NCI-H524 (cell line): ENCODE data around the gene RNF187.
A peak's percentile ranks its signal among the peaks of the same experiment; 100 is the strongest.
"Not testable (repeated sequence)": the region's sequence is repeated elsewhere in the genome, so short reads cannot be mapped to it uniquely, and the experiment has no call there.

ENCODE experiments used
- DNase-seq, 2 experiments: peaks; one replicate each; lab custom pipeline; 2025; lab: John Stamatoyannopoulos, UW

RNF187 gene

DNA sequence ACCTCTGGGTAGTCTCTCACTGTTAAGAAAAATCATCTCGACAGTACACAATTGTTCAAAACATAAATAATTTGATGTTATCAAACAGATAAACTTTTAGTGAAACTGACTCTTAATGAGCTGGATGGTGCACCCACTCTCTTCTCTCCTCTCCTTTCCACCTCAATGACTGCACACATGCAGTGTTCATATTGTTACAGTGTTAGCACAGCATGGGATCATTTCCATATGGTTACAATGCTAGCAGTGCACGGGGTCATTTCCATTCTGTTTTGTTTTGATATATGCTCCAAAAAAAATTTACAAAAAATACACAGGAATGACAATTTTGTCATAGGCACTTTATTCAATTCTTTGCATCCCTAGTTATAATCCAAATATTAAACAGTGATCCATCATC is 26.4 kb upstream of the RNF187 start:
- no peak for DNase-seq

DNA sequence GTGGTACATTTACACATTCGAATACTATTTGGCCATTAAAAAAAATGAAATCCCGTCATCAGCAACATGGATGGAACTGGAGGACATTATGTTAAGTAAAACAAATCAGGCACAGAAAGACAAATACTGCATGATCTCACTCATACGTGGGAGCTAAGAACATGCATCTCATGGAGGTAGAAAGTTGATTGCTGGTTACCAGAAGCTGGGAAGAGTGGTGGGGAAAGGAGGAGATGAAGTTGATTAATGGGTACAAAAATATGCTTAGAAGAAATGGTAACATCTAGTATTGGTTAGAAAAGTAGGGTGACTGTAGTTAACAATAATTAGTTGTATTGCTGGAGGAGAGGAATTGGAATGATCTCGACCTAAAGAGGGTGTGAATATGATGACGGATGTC is 24.6 kb upstream of the RNF187 start:
- DNase-seq: no peak

GRCh38 chr1:228463009-228463558 is 24.1 kb upstream of the RNF187 start:
- DNase-seq: no peak

DNA sequence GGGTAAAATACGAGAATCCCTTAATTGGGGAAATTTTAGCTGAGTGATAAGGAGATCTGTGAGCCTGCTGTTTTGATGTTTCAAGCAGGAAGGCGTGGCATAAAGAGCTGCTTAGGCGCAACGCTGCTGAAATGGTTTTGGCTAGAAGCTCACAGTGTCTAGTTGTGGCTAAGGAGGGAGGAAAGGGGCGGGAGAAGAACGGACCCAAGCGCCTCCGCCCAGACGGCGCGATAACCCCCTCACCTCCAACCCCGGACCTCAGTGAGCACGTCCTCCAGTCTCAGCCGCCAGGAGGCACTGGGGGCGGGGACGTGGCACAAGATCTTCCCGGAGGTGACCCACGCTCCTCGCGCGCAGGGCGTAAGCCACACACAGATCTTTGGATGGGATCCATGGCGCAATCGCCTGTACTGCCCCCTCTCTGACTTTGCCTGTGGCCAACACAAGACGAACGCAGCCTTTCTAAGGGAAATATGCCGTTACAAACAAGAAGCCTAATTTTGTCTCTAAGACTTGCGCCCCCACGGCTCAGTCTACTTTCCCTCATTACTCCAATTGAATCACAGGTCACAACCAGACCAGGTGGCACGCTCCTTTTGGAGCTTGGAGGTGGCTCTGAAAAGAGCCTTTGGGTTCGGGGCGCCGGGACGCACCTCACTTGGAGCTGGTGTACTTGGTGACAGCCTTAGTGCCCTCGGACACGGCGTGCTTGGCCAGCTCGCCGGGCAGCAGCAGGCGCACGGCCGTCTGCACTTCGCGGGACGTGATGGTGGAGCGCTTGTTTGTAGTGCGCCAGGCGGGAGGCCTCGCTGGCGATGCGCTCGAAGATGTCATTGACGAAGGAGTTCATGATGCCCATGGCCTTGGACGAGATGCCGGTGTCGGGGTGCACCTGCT is 23.4 kb upstream of the RNF187 start:
- DNase-seq: peak; percentile 8 to 50

DNA sequence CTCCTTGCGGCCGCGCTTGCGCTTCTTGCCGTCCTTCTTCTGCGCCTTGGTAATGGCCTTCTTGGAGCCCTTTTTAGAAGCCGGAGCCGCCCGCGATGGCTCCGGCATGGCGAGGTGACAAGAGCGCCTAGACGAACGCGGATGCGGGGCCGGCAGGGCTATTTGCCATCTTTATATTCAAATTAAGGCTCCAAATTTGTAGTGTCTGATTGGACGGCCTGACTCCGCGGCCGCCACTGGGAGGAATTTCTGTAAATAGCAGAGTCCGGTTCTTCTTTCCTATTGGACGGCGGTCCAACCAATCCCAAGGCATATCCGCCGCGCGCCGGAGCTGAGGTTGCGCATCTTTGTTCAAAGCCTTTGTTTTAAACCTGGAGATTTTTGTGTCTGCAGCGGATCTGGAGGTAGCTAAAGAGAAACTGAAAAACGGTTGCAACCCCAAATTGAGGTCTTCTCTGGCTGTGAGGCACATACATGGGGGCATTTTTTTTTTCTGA is 22.6 kb upstream of the RNF187 start:
- DNase-seq: peak; percentile 41 to 77

DNA sequence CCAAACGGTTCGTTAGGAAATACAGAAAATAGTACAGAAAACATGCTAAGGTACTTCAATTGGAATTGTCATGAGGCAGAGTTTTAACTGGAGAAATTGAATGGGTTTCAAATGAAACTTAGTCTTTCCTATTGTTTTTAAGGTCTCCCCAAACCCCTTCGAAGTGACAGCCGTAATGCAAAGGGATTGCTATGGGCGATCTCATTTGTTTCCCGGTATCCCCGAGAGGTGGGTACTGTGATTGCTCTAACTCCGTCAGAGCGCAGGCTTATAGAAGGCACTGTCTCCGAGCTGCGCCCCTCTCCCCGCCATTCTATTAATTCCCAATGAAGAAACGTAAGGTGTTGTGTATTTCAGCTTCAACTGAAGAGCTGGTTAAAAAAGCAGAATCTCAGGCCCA is 22.0 kb upstream of the RNF187 start:
- DNase-seq: no peak

- no peak for DNase-seq
Observed at GRCh38 chr1:228465571-228466146, 21.5 kb upstream of the RNF187 start.

DNA sequence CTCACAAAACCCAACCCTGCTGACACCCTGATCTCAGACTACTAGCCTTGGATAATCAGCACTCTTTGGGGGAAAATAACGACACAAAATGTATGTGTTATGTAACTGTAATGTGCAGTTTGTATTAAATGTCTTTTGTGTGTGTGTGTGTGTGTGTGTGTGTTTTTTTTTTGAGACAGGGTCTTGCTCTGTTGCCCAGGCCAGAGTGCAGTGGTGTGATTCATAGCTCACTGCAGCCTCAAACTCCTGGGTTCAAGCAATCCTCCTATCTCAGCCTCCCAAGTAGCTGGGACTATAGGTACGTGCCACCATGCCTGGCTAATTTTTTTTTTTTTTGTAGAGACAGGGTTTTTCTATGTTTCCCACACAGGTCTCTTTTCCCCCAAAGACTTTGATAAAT is 19.0 kb upstream of the RNF187 start:
- DNase-seq: not testable (repeated sequence)

DNA sequence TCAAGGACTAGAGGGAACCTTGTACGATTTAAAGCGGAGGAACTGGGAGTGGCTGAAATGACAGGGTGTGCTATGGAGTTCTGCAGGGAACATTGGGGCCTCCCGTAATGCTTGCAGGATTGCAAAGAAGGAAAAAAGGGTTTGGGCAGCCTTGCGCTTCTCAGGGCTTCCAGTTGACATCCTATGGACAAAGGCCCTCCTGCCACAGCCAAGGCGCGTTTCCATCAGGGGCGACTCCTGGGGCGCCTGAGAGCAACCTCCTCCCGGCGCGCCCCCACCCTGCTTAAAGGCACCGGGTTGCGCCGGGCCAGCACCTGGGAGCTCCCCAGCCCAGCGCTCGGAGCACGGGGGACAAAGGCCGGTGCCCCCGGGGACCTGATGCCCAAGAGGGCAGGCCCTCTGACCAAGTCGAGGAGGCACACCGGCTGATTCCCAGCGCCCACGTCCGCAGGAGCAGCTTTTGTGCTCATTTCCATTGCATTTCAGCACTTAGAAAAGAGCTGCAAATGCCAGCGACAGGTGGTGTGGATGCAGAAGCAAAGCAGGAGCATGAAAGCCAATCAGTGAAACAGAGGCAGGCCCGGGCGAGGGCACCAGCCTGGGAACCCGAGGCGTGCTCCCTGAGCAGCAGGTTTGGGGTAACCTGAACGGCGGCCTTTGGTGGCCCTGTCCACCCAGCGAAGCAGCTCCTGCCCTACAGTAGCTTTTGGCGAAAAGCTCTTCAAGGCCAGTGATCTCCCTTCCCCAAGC is 17.6 kb upstream of the RNF187 start:
- no peak for DNase-seq

DNA sequence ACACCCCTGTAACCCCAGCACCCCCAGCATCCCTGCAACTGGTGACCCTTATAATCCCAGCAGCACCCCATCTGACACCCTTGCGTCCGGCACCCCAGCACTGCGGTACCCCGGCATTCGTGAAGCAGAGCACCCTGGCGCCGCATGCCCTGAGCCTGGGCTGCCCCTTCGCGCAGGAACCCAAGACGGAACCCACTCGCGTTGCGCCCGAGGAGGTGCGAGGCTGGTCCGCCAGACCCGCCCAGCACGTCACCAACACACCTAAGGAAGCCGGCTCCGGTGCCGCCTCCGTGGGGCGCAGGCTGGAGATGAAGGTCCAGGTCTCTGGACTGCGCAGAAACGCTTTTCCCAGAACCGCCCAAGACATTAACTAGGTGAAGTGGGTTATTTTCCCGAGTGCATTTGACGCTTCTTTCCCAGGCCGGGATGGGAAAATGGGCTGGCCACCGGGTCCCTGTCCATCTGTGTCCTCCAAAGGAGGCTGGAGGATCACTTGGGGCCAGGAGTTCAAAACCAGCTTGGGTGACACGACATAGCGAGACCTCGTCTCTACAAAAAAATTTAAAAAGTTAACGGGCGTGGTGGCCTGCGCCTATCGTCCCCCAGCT is 15.9 kb upstream of the RNF187 start:
- no peak for DNase-seq

- DNase-seq: peak in 1 of 2 experiments; percentile 62
Observed at GRCh38 chr1:228471762-228472398, 15.3 kb upstream of the RNF187 start.

GRCh38 chr1:228472655-228473054 is 14.5 kb upstream of the RNF187 start:
- DNase-seq: no peak

DNA sequence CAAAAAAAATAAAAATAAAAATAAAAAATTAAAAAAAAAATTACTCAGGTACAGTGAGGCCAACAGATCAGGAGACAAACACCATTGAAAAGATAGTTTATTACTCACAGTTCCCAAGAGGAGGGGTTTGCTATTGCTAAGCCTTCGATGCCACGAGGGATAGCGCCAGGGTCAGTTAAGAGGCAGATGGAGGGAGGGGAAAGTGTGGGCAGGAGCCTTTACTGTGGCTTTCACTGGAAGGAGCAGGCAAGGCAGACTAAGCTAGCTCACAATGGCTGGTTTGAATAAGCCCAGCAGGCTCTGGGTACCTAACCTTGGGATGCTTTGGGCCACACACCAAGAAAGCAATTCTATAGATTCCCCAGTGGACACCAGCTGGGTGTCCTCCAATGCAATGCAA is 12.7 kb upstream of the RNF187 start:
- no peak for DNase-seq

DNA sequence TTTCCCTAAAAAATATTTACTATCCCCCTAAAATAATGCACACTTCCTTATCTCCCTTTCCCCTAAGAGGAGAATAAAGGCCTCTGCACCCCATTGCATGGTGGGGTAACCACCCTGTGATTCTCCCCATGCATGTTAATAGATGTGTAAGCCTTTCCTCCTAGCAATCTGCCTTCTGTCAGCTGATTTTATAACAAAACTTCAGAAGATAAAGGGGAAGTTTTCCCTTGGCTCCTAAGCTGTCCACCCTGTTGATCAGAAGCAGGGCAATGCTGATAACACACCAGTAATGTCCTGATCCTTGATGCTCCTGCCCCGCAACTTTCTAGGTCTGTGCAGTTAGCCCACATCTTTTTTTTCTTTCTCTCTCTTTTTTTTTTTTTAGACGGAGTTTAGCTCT is 11.4 kb upstream of the RNF187 start:
- DNase-seq: no peak

DNA sequence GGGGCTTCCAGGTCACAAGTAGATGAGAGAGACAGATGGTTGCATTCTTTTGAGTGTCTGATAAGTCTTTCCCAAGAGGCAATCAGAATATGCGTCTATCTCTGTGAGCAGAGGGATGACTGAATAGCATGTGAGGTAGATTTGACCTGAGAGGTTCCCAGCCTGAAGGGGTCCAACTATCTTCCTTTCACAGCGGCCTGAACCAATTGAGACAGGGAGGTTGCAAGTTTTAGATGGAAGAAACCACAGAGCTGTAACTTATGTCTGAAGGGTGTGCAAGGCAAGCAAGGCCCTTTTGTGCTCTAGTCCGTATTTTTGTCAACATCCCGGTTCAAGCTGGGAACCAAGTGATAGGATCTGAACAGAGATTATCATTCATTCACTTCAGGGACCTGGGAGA is 9.9 kb upstream of the RNF187 start:
- peak; percentile 52 to 78 for DNase-seq

- no peak for DNase-seq
Observed at GRCh38 chr1:228478326-228478725, 8.9 kb upstream of the RNF187 start.

DNA sequence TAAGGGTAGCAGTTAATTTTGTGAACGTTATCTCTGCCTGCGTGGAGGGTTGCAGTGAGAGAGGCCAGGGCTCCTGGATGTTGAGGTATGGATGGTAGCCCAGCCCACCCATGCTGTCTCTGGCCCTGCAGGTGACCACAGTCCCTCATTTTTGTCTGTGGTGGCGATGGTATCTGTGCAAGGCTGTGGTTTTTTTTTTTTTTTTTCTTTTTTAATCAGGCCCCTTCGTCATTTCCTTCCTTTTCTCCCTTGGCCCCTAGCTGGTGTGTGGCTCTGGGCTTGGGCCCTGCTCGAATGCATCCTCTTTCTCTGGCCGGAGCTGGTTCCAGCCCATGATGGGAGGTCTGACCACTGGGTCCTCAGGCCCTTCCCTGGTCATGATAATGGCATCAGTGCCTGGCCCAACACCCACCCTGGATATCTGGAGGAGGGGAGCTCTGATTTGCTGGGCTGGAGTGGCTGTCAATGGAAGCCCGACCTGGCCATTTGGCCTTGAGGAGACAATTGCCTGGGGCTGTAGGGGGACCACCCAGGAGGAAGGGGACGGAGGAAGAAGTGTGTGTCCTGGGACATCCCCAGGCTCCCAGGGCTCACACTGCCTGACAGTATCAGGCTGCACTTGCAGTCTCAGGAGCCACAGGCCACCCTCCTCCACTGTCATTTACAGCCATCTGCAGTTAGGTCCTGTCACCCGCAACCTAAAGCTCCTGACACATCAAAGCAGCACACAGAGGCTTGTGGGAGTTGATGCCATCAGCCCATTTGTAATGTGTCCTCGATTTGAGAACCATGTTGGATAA is 8.1 kb upstream of the RNF187 start:
- no peak for DNase-seq

- no peak for DNase-seq
Observed at GRCh38 chr1:228483789-228484188, 3.4 kb upstream of the RNF187 start.

DNA sequence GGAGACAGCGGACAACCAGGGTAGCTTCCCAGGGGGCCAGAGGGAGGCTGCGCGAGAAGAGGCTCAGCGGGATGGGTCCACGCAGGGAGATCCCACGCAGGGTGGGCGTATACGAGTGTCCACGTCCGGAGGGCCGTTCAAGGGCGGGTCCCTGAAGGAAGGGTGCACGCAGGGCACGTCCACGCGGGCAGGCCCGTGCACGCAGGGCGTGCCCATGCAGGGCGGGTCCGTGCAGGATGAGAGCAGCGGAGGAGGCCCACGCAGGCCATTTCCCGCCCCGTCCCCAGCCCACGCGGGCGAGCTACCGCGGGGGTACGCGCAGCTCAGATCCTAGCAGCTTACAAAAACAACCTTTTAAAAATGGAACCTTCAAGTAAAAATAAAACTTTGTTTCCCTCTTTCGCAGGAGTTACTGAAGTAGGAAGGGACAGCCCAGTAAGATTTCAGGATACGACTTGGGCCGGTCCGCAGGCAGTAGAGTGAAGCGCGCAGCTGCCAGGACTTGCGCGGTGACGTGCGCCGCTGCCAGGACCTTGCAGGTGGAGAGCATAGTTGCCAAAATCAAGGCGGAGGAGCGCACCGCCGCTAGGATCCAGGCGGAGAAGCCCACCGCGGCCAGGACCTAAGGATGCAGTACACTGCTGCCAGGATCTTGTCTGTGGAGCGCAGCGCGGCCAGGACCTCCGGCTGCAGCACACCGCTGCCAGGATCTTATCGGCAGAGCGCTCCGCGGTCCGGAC is 416 bp upstream of the RNF187 start:
- peak; percentile 79 to 81 for DNase-seq
